Measurements from ENCODE around the gene ZNF280D.

DNA sequence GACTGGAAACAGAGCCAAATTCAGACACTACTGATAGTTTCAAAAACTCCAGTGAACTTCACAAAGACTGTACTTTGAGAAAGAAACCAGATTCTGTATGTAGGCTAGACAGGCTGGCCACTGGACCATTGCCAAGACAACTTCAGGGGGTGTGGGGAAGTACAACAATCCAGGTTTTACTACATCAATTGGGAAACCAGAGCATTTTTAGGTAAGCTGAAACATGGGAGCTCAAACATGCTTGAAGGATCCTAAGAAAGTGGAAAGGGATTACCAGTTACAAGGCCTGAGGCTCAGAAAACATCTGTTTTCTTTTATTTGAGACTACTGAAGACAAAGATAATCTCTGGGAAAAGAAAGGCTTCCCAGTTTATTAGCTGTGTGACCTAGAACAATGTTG is 26.9 kb upstream of the ZNF280D start:
- TF ChIP-seq, protein P1, sequence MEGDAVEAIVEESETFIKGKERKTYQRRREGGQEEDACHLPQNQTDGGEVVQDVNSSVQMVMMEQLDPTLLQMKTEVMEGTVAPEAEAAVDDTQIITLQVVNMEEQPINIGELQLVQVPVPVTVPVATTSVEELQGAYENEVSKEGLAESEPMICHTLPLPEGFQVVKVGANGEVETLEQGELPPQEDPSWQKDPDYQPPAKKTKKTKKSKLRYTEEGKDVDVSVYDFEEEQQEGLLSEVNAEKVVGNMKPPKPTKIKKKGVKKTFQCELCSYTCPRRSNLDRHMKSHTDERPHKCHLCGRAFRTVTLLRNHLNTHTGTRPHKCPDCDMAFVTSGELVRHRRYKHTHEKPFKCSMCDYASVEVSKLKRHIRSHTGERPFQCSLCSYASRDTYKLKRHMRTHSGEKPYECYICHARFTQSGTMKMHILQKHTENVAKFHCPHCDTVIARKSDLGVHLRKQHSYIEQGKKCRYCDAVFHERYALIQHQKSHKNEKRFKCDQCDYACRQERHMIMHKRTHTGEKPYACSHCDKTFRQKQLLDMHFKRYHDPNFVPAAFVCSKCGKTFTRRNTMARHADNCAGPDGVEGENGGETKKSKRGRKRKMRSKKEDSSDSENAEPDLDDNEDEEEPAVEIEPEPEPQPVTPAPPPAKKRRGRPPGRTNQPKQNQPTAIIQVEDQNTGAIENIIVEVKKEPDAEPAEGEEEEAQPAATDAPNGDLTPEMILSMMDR (IDR thresholded peaks at IDR 0.05; ENCODE audit: low read length), result no peak
- no peak for TF ChIP-seq EZH2 (IDR thresholded peaks at IDR 0.05; ENCODE audit: borderline replicate concordance, low read length)

Data from OCI-LY1 (cell line).